GM12878 (cell line): ENCODE data around the gene GMNN. TPM values are rescaled to one million over a fixed set of nuclear protein-coding genes. Genes with fewer than 3 reads are reported as not detected.

Experiments
- BCL11A ChIP-seq: IDR thresholded peaks from 2 replicates; pipeline ENCODE4 v1.6.1; 2011; ENCODE audit warnings: low read depth, low read length
- BCL3 ChIP-seq: IDR thresholded peaks from 2 replicates; pipeline ENCODE4 v1.6.1; 2011; ENCODE audit warnings: borderline replicate concordance, low read depth, mild to moderate bottlenecking, moderate library complexity, low read length; ENCODE audit not compliant: insufficient read depth, poor library complexity, severe bottlenecking
- CHD2 ChIP-seq: IDR thresholded peaks from 2 replicates; pipeline ENCODE4 v1.6.1; 2011; ENCODE audit warnings: low read depth, low read length, improper control_type of control experiment, borderline replicate concordance
- DPF2 ChIP-seq: fragments of 450-650 bp; IDR thresholded peaks from 2 replicates; pipeline ENCODE4 v1.6.1; 2017; ENCODE audit warnings: mild to moderate bottlenecking
- EGR1 ChIP-seq, 2 experiments: IDR thresholded peaks; 1 replicate in 1 of 2; 2 replicates in 1 of 2; pipeline ENCODE4 v1.6.1; 2011 to 2012; ENCODE audit warnings: low read depth in 2 of 2, low read length in 2 of 2, borderline replicate concordance in 1 of 2, mild to moderate bottlenecking in 1 of 2, moderate library complexity in 1 of 2
- HDAC6 ChIP-seq: fragments of 200-600 bp; sonication (generic); IDR thresholded peaks from one replicate; pipeline ENCODE4 v1.8.0; 2017; ENCODE audit warnings: antibody characterized with exemption; ENCODE audit not compliant: unreplicated experiment
- HSF1 ChIP-seq: fragments of 150-350 bp; IDR thresholded peaks from 2 replicates; pipeline ENCODE4 v1.6.1; 2014; ENCODE audit warnings: mild to moderate bottlenecking, low read depth, low read length
- KAT2A ChIP-seq: conservative IDR thresholded peaks from 2 replicates; pipeline ENCODE4 v1.6.1; 2011; ENCODE audit warnings: low read depth, low read length; ENCODE audit not compliant: control insufficient read depth
- MLLT1 ChIP-seq: fragments of 450-650 bp; IDR thresholded peaks from 2 replicates; pipeline ENCODE4 v1.6.1; 2016; ENCODE audit warnings: mild to moderate bottlenecking
- PBX3 ChIP-seq: IDR thresholded peaks from 2 replicates; pipeline ENCODE4 v1.6.1; 2011; ENCODE audit warnings: mild to moderate bottlenecking, low read depth, low read length, moderate library complexity; ENCODE audit not compliant: insufficient replicate concordance
- PKNOX1 ChIP-seq: fragments of 450-650 bp; IDR thresholded peaks from 2 replicates; pipeline ENCODE4 v1.6.1; 2016; ENCODE audit warnings: mild to moderate bottlenecking
- POLR2AphosphoS5 ChIP-seq: IDR thresholded peaks from 2 replicates; pipeline ENCODE4 v1.6.1; 2011; ENCODE audit warnings: mild to moderate bottlenecking, low read length, inconsistent platforms
- RAD51 ChIP-seq: fragments of 450-650 bp; IDR thresholded peaks from 2 replicates; pipeline ENCODE4 v1.6.1; 2016; ENCODE audit warnings: moderate library complexity, mild to moderate bottlenecking, inconsistent platforms
- RELA ChIP-seq: fragments of 450-650 bp; IDR thresholded peaks from 2 replicates; pipeline ENCODE4 v1.8.0; 2014; ENCODE audit warnings: borderline replicate concordance; ENCODE audit not compliant: partially characterized antibody
- SIN3A ChIP-seq: IDR thresholded peaks from 2 replicates; pipeline ENCODE4 v1.6.1; 2012; ENCODE audit warnings: low read depth, low read length, improper control_type of control experiment
- SMAD1 ChIP-seq: fragments of 450-650 bp; IDR thresholded peaks from 2 replicates; pipeline ENCODE4 v1.6.1; 2018; ENCODE audit warnings: mild to moderate bottlenecking, low read depth; ENCODE audit not compliant: partially characterized antibody
- STAT1 ChIP-seq: fragments of 450-650 bp; conservative IDR thresholded peaks from 2 replicates; pipeline ENCODE4 v1.6.1; 2014; ENCODE audit warnings: antibody characterized with exemption, mild to moderate bottlenecking
- STAT3 ChIP-seq: IDR thresholded peaks from 2 replicates; pipeline ENCODE4 v1.6.1; 2011; ENCODE audit warnings: low read depth, low read length, improper control_type of control experiment
- ZBED1 ChIP-seq: IDR thresholded peaks from 2 replicates; pipeline ENCODE4 v1.6.1; 2016; ENCODE audit warnings: borderline replicate concordance
- ZNF274 ChIP-seq: IDR thresholded peaks from one replicate; pipeline ENCODE4 v1.8.0; 2011; ENCODE audit not compliant: insufficient read length, insufficient read depth
- polyA plus RNA-seq, 11 experiments: library from polyadenylated mRNA; depleted of rRNA in 4 of 11; unstranded in 6 of 11; stranded (reverse) in 5 of 11; fragments of >200 nt; fragmentation: Nextera tagmentation in 4 of 11; fragmentation: Illumina TruSeq in 1 of 11; extraction: Ambion mirVana in 4 of 11; extraction: Trizol in 1 of 11; gene quantifications; 1 replicate in 1 of 11; 2 replicates in 10 of 11; pipeline versions ENCODE4 v1.2.1 to v1.2.3, GENCODE V29; 2011 to 2016; ENCODE audit warnings: inconsistent platforms in 2 of 11, missing spikeins in 2 of 11, low read depth in 1 of 11
- total RNA-seq, 4 experiments: library from RNA; depleted of rRNA in 3 of 4; stranded (reverse); fragments of >200 nt in 3 of 4; fragmentation: Illumina TruSeq in 1 of 4; extraction: Trizol in 1 of 4; gene quantifications; 2 replicates each; pipeline versions ENCODE4 v1.2.1 to v1.2.3, GENCODE V29; 2013 to 2021

GMNN gene
- total and polyA plus RNA-seq, 10 of the 15 experiments (the other 5 are each of a cell fraction or from before 2014, with no cell fraction given), result 51.9 to 153 (median 105) TPM

- TF ChIP-seq BCL3, result peak; percentile 95
- TF ChIP-seq BCL11A, result no peak
- TF ChIP-seq KAT2A, result no peak
- no peak for TF ChIP-seq ZBED1
- no peak for TF ChIP-seq PKNOX1
- TF ChIP-seq HDAC6, result no peak
- no peak for TF ChIP-seq SIN3A
- 0 out of 2 replicates have a peak, but pooled peaks have one; percentile 6 for TF ChIP-seq RAD51
- no peak for TF ChIP-seq ZNF274
- TF ChIP-seq MLLT1, result no peak
- TF ChIP-seq RELA, result no peak
- no peak for TF ChIP-seq POLR2AphosphoS5
- TF ChIP-seq EGR1 (IDR thresholded peaks at IDR 0.05; ENCODE audit: borderline replicate concordance in 1 of 2, low read depth in 2 of 2, low read length in 2 of 2), result no peak
- no peak for TF ChIP-seq STAT1
- TF ChIP-seq PBX3, result no peak
- TF ChIP-seq CHD2, result no peak
- TF ChIP-seq STAT3, result no peak
- TF ChIP-seq SMAD1, result peak; percentile 70
- no peak for TF ChIP-seq HSF1
- TF ChIP-seq DPF2, result no peak
Measured at GRCh38 chr6:24779416-24780016, 4.8 kb downstream of the GMNN start (continued).
